Neural progenitor cell (in vitro differentiated cells): Measurements from ENCODE around the gene KRT33A. TPM values are rescaled to one million over a fixed set of nuclear protein-coding genes. Genes with fewer than 3 reads are reported as not detected.
A peak's percentile ranks its signal among the peaks of the same experiment; 100 is the strongest.

ENCODE experiments used
- DNase-seq: peaks from one replicate; pipeline ENCODE4 v3.0.0-alpha.2; 2016; ENCODE audit warnings: low spot score
- H2AFZ ChIP-seq: fragments of 200-600 bp; sonication (generic); replicated peaks from 2 replicates; pipeline ENCODE4 v1.6.1; 2016; ENCODE audit warnings: antibody characterized with exemption
- H3F3A ChIP-seq: fragments of 200-600 bp; sonication (generic); 2 replicates; pipeline ENCODE4 v1.6.1; 2016; ENCODE audit warnings: antibody characterized with exemption, low read depth
- H3K27ac ChIP-seq: fragments of 200-600 bp; sonication (generic); 2 replicates; pipeline ENCODE4 v1.5.1; 2016; ENCODE audit warnings: mild to moderate bottlenecking
- H3K27me3 ChIP-seq: fragments of 200-600 bp; sonication (generic); 2 replicates; pipeline ENCODE4 v1.6.1; 2016; ENCODE audit warnings: mild to moderate bottlenecking, moderate library complexity
- H3K36me3 ChIP-seq: fragments of 200-600 bp; sonication (generic); 2 replicates; pipeline ENCODE4 v1.5.1; 2016
- H3K4me1 ChIP-seq: fragments of 200-600 bp; sonication (generic); 2 replicates; pipeline ENCODE4 v1.6.1; 2016; ENCODE audit warnings: mixed run types
- H3K4me2 ChIP-seq: fragments of 200-600 bp; sonication (generic); 2 replicates; pipeline ENCODE4 v1.6.1; 2016
- H3K4me3 ChIP-seq: fragments of 200-600 bp; sonication (generic); 2 replicates; pipeline ENCODE4 v1.5.1; 2016
- H3K79me2 ChIP-seq: fragments of 200-600 bp; sonication (generic); 2 replicates; pipeline ENCODE4 v1.6.1; 2016; ENCODE audit warnings: low read depth
- H3K9ac ChIP-seq: fragments of 200-600 bp; sonication (generic); 2 replicates; pipeline ENCODE4 v1.6.1; 2016
- H3K9me3 ChIP-seq: fragments of 200-600 bp; sonication (generic); 2 replicates; pipeline ENCODE4 v1.5.1; 2016; ENCODE audit warnings: low read depth
- H4K20me1 ChIP-seq: fragments of 200-600 bp; sonication (generic); 2 replicates; pipeline ENCODE4 v1.6.1; 2016; ENCODE audit warnings: low read depth
- H3K27ac Mint-ChIP-seq: 3 replicates; pipeline ENCODE4 v1.8.0; 2021; ENCODE audit warnings: mixed read lengths
- H3K27me3 Mint-ChIP-seq: 2 replicates; pipeline ENCODE4 v1.8.0; 2022; ENCODE audit warnings: low read depth, mild to moderate bottlenecking, inconsistent platforms, moderate library complexity, mixed read lengths; ENCODE audit not compliant: insufficient read depth
- H3K36me3 Mint-ChIP-seq: 3 replicates; pipeline ENCODE4 v1.8.0; 2021; ENCODE audit warnings: mixed read lengths
- H3K4me1 Mint-ChIP-seq: 3 replicates; pipeline ENCODE4 v1.8.0; 2021; ENCODE audit warnings: mixed read lengths
- H3K4me3 Mint-ChIP-seq: 3 replicates; pipeline ENCODE4 v1.8.0; 2021; ENCODE audit warnings: mild to moderate bottlenecking, moderate library complexity, mixed read lengths
- H3K9me3 Mint-ChIP-seq: 3 replicates; pipeline ENCODE4 v1.8.0; 2020; ENCODE audit warnings: mixed read lengths
- EZH2 ChIP-seq: fragments of 200-600 bp; sonication (generic); IDR thresholded peaks from 2 replicates; pipeline ENCODE4 v1.6.1; 2017; ENCODE audit warnings: antibody characterized with exemption, mild to moderate bottlenecking, moderate library complexity
- EZH2phosphoT487 ChIP-seq: fragments of 200-600 bp; sonication (generic); IDR thresholded peaks from 2 replicates; pipeline ENCODE4 v1.6.1; 2017; ENCODE audit warnings: antibody characterized with exemption
- total RNA-seq: library from RNA; depleted of rRNA; stranded (reverse); fragments of >200 nt; gene quantifications from 2 replicates; pipeline ENCODE4 v1.2.3, GENCODE V29; 2015; ENCODE audit warnings: low replicate concordance
- TF ChIP-seq, protein P1 (sequence below): fragments of 200-600 bp; sonication (generic); IDR thresholded peaks from 2 replicates; pipeline ENCODE4 v1.5.1; 2017; ENCODE audit warnings: antibody characterized with exemption, mild to moderate bottlenecking

The KRT33A gene
- total RNA-seq, 1 donor from 2014 or later, result not detected

DNA sequence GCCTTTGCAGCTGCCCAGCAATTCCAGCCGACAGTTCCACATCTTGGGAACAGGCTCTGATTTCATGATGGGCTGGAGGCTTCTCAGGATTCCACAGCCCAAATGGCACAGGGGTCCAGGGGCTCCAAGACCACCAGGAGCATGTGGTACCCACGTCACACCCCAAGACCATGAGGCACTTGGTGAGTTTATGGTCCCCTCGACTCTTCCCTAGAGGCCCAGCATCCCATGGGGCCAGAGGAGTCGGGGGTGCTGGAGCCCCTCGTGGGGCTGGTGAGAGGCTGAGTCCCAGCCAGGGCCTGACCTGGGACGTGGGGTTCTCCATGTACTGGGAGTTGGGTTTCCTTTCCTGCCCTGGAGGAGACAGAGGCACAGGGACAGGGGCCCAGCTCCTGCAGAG, 25.0 kb downstream of the KRT33A start:
- Mint-ChIP-seq H3K27me3 (peaks cover 3% of the 10 kb centered on the region), H3K4me1 (no peaks in the 10 kb centered on the region), H3K36me3 (no peaks in the 10 kb centered on the region), H3K9me3 (no peaks in the 10 kb centered on the region), H3K27ac (no peak overlapping the region), H3K4me3 (no peak overlapping the region)
- Histone ChIP-seq H3K4me1 (no peaks in the 10 kb centered on the region), H3K79me2 (no peaks in the 10 kb centered on the region), H2AFZ (no peak overlapping the region), H4K20me1 (no peaks in the 10 kb centered on the region), H3K4me2 (no peak overlapping the region), H3K9me3 (no peaks in the 10 kb centered on the region), H3K27ac (no peak overlapping the region), H3K9ac (no peak overlapping the region), H3F3A (no peaks in the 10 kb centered on the region), H3K4me3 (no peak overlapping the region), H3K27me3 (no peaks in the 10 kb centered on the region), H3K36me3 (no peaks in the 10 kb centered on the region)
- TF ChIP-seq EZH2phosphoT487, result no peak
- TF ChIP-seq, protein P1, sequence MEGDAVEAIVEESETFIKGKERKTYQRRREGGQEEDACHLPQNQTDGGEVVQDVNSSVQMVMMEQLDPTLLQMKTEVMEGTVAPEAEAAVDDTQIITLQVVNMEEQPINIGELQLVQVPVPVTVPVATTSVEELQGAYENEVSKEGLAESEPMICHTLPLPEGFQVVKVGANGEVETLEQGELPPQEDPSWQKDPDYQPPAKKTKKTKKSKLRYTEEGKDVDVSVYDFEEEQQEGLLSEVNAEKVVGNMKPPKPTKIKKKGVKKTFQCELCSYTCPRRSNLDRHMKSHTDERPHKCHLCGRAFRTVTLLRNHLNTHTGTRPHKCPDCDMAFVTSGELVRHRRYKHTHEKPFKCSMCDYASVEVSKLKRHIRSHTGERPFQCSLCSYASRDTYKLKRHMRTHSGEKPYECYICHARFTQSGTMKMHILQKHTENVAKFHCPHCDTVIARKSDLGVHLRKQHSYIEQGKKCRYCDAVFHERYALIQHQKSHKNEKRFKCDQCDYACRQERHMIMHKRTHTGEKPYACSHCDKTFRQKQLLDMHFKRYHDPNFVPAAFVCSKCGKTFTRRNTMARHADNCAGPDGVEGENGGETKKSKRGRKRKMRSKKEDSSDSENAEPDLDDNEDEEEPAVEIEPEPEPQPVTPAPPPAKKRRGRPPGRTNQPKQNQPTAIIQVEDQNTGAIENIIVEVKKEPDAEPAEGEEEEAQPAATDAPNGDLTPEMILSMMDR, result no peak
- TF ChIP-seq EZH2, result no peak
- no peak for DNase-seq

DNA sequence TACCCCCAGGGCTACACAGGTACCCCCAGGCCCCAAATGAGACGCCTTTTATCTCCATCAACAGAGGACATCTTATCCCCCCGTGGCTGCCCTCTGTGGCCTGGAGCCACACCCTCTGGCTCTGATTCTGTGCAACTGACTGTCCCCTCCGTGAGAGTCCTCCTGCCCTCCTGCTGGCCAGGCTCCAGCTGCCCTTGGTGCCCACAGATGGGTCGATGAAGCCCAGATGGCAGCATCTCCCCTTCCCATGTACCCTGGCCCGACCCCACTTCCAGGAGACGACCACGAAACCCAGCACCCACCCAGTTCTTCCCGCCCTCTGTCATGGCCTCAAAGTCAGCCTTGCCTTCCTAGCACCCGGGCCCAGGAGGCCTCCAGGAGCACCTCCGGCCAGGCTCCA, 25.5 kb downstream of the KRT33A start:
- H3K27ac Mint-ChIP-seq, result no peak overlapping the region
- DNase-seq, result no peak

DNA sequence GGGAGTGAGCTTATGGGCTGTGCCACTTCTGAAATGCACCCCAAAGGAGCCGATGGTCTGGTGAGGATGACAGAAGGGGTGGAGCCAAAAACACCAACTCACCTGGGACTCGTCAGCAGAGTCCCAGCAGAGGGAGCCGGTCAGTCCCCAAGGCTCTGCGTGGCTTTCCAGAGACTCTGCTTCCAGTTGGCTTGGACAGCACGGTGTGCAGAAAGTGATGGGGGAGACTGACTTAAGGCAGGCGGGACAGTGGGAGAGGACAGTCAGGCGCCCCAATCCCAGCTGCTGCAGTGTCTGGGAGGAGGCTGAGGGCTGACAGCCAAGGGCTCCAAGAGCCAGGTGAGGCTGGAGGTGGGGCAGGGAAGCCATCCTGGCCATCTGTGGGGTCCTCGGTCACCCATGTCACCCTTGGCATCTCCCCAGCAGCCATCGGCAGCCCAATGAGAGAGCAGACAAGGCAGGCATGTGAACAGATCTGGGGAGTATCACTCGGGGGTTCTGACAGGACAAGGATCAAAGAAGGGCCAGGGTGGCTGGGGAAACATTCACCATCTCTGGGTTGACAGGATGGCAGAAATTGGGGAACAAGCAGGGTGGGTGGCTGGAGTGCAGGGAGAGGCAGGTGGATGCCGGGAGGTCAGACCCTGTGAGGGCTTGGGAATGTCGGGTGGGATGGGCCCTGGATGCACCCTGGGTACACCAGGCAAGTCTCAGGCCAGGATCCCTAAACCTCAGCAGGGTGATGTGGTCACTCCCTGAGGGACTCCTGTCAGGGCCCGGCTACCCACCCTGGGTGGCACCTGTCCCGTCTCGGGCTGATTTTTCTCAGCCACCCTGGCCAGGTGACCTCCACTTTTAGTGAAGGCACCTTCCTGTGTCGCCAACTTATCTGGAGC, 26.2 kb downstream of the KRT33A start:
- no peaks in the 10 kb centered on the region for H3K79me2 ChIP-seq
- no peaks in the 10 kb centered on the region for H3K36me3 Mint-ChIP-seq
- H3K36me3 ChIP-seq, result no peaks in the 10 kb centered on the region
- no peaks in the 10 kb centered on the region for H3K27me3 ChIP-seq
- peak; percentile 60 for DNase-seq
- H3K4me1 Mint-ChIP-seq, result no peaks in the 10 kb centered on the region
- TF ChIP-seq, protein P1, result peak; percentile 49
- no peak for TF ChIP-seq EZH2
- H3K9me3 ChIP-seq, result peaks cover 9% of the 10 kb centered on the region
- H3K9me3 Mint-ChIP-seq, result peaks cover 4% of the 10 kb centered on the region
- no peak overlapping the region for H2AFZ ChIP-seq
- H3K9ac ChIP-seq, result no peak overlapping the region
- H3K27me3 Mint-ChIP-seq, result peaks cover 3% of the 10 kb centered on the region
- H3K4me3 Mint-ChIP-seq, result peak overlapping the region; percentile 35
- no peaks in the 10 kb centered on the region for H3K4me1 ChIP-seq
- no peak overlapping the region for H3K27ac ChIP-seq
- H4K20me1 ChIP-seq, result no peaks in the 10 kb centered on the region
- no peak overlapping the region for H3K4me2 ChIP-seq
- H3F3A ChIP-seq, result no peaks in the 10 kb centered on the region
- H3K27ac Mint-ChIP-seq, result no peak overlapping the region
- H3K4me3 ChIP-seq, result no peak overlapping the region

More for the DNA sequence above, 25.5 kb downstream of the KRT33A start:
- Histone ChIP-seq H3K27me3 (no peaks in the 10 kb centered on the region), H3K4me2 (no peak overlapping the region), H3K4me3 (no peak overlapping the region), H3F3A (no peaks in the 10 kb centered on the region), H3K9me3 (peaks cover 2% of the 10 kb centered on the region), H3K9ac (no peak overlapping the region), H3K36me3 (no peaks in the 10 kb centered on the region), H3K79me2 (no peaks in the 10 kb centered on the region), H2AFZ (no peak overlapping the region), H3K4me1 (no peaks in the 10 kb centered on the region), H4K20me1 (no peaks in the 10 kb centered on the region), H3K27ac (no peak overlapping the region)
- Mint-ChIP-seq H3K4me1 (no peaks in the 10 kb centered on the region), H3K36me3 (no peaks in the 10 kb centered on the region), H3K4me3 (no peak overlapping the region), H3K9me3 (peaks cover under 1% of the 10 kb centered on the region), H3K27me3 (peaks cover 3% of the 10 kb centered on the region)
- TF ChIP-seq EZH2 (no peak), EZH2phosphoT487 (no peak)
- TF ChIP-seq, protein P1, result no peak
